ENCODE measurements around the gene RBM10. TPM values are rescaled to one million over a fixed set of nuclear protein-coding genes. Genes with fewer than 3 reads are reported as not detected.

RBM10 gene
- total and polyA plus RNA-seq, 9 donors: 12.0 to 53.0 (median 36.7) TPM

GRCh38 chrX:47182106-47182700 is 37.2 kb downstream of the RBM10 start:
- Histone ChIP-seq H3K9me3 (no peaks in the 10 kb centered on the region), H3K27ac (no peak overlapping the region), H3K4me3 (no peak overlapping the region), H3K4me1 (ENCODE audit: insufficient read depth) (no peaks in the 10 kb centered on the region), H3K36me3 (no peaks in the 10 kb centered on the region), H3K27me3 (no peaks in the 10 kb centered on the region)
- intact Hi-C loops (cut with DNase I): loop anchor here in 1 of 4 donors (10.0 kb wide), 1 partner anchor 203 kb away; no protein-coding TSS in a partner anchor
- WGBS, 3 donors: 76 to 86% (median 84%) methylated on average over 9 of the region's 9 CpGs
- TF ChIP-seq CTCF (IDR thresholded peaks at IDR 0.05): no peak
- peak in 1 of 5 donors; percentile 25 for DNase-seq

GRCh38 chrX:47184486-47184885 is 39.5 kb downstream of the RBM10 start:
- no peaks in the 10 kb centered on the region for H3K4me1 ChIP-seq (ENCODE audit: insufficient read depth)

GRCh38 chrX:47185241-47185640 is 40.2 kb downstream of the RBM10 start:
- peak in 1 of 5 donors; percentile 25 for DNase-seq

More at GRCh38 chrX:47184486-47184885, 39.5 kb downstream of the RBM10 start:
- 84 to 92% (median 92%) methylated on average over 4 of the region's 4 CpGs for WGBS, 3 donors
- Histone ChIP-seq H3K36me3 (no peaks in the 10 kb centered on the region), H3K27me3 (no peaks in the 10 kb centered on the region), H3K9me3 (no peaks in the 10 kb centered on the region), H3K4me3 (no peak overlapping the region), H3K27ac (no peak overlapping the region)
- intact Hi-C loops (cut with DNase I): loop anchor here in 1 of 4 donors (10.0 kb wide), 1 partner anchor 200 kb away; no protein-coding TSS in a partner anchor
- DNase-seq: peak in 1 of 5 donors; percentile 18
- TF ChIP-seq CTCF (IDR thresholded peaks at IDR 0.05): no peak
- TF ChIP-seq POLR2A (IDR thresholded peaks at IDR 0.05): no peak
- no peak for TF ChIP-seq EP300 (IDR thresholded peaks at IDR 0.05)

GRCh38 chrX:47186096-47186740 is 41.2 kb downstream of the RBM10 start:
- Histone ChIP-seq H3K36me3 (no peaks in the 10 kb centered on the region), H3K4me1 (ENCODE audit: insufficient read depth) (peaks cover 2% of the 10 kb centered on the region), H3K27me3 (no peaks in the 10 kb centered on the region), H3K27ac (no peak overlapping the region), H3K9me3 (no peaks in the 10 kb centered on the region), H3K4me3 (no peak overlapping the region)
- WGBS, 3 donors: 78 to 83% (median 82%) methylated on average over 25 to 27 of the region's 27 CpGs
- no peak for TF ChIP-seq POLR2A (IDR thresholded peaks at IDR 0.05)
- no peak for TF ChIP-seq EP300 (IDR thresholded peaks at IDR 0.05)
- TF ChIP-seq CTCF (IDR thresholded peaks at IDR 0.05): no peak
- intact Hi-C loops (cut with DNase I): loop anchor here in 1 of 4 donors (10.0 kb wide), 1 partner anchor 199 kb away; no protein-coding TSS in a partner anchor
- no peak for DNase-seq

More at GRCh38 chrX:47185241-47185640, 40.2 kb downstream of the RBM10 start:
- H3K9me3 ChIP-seq: no peaks in the 10 kb centered on the region
- no peaks in the 10 kb centered on the region for H3K4me1 ChIP-seq (ENCODE audit: insufficient read depth)
- no peak overlapping the region for H3K27ac ChIP-seq
- no peak overlapping the region for H3K4me3 ChIP-seq
- intact Hi-C loops (cut with DNase I): loop anchor here in 1 of 4 donors (10.0 kb wide), 1 partner anchor 200 kb away; no protein-coding TSS in a partner anchor
- TF ChIP-seq POLR2A (IDR thresholded peaks at IDR 0.05) (no peak), CTCF (IDR thresholded peaks at IDR 0.05) (no peak), EP300 (IDR thresholded peaks at IDR 0.05) (no peak)
- H3K36me3 ChIP-seq: no peaks in the 10 kb centered on the region
- H3K27me3 ChIP-seq: no peaks in the 10 kb centered on the region
- 79 to 83% (median 79%) methylated on average over 17 of the region's 17 CpGs for WGBS, 3 donors
